Purkinje cell (primary cell): ENCODE data around the gene OR2Y1. TPM values are rescaled to one million over a fixed set of nuclear protein-coding genes. Genes with fewer than 3 reads are reported as not detected.

Experiments
- polyA plus RNA-seq: library from polyadenylated mRNA; unstranded; fragments of >200 nt; fragmentation: Nextera tagmentation; gene quantifications from 2 replicates; pipeline ENCODE4 v1.2.1, GENCODE V29; 2014

OR2Y1 gene, protein sequence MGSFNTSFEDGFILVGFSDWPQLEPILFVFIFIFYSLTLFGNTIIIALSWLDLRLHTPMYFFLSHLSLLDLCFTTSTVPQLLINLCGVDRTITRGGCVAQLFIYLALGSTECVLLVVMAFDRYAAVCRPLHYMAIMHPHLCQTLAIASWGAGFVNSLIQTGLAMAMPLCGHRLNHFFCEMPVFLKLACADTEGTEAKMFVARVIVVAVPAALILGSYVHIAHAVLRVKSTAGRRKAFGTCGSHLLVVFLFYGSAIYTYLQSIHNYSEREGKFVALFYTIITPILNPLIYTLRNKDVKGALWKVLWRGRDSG
- not detected in 2 replicates for polyA plus RNA-seq

DNA sequence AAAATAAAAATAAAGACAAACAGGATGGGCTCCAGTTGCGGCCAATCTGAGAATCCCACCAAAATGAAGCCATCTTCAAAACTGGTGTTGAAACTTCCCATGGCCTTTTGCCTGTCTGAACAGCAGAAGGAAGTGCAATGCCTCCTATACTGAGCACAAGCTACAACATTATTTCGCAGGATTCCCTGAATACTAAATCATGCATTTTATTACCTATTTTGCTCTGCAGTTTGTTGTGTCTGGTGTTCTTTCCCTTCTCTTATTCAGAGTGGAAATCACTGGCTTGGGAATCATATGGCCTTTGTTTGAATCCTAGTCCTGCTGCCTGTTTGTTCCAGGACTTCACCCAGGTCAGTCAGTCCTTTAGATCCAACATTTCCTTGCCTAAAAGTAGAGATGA lies at the start of gene OR2Y1:
TSS of gene OR2Y1 (minus strand) at position 101 of the 400 bp plus-strand sequence. CDS start at position 101, 0 bp downstream.

Other genes starting within 250 kb of the OR2Y1 start
- 3.0 and 4.3 TPM in 2 replicates for gene CNOT6, start 245.7 kb downstream of the OR2Y1 start, polyA plus RNA-seq
- not detected in 2 replicates for gene SCGB3A1, start 148.6 kb downstream of the OR2Y1 start, polyA plus RNA-seq
- gene FLT4, start 90.5 kb downstream of the OR2Y1 start, polyA plus RNA-seq = not detected in 2 replicates
- gene MGAT1, start 62.7 kb upstream of the OR2Y1 start, polyA plus RNA-seq = 1.9 and 5.5 TPM in 2 replicates
- 21.7 and 43.9 TPM in 2 replicates for gene ZFP62, start 121.2 kb upstream of the OR2Y1 start, polyA plus RNA-seq
- gene BTNL8, start 159.1 kb upstream of the OR2Y1 start, polyA plus RNA-seq = not detected in 2 replicates
- not detected in 2 replicates for gene BTNL3, start 248.8 kb upstream of the OR2Y1 start, polyA plus RNA-seq